HG03045 (cell line): ENCODE data around the gene ATP6V1G2.
"Not testable (repeated sequence)": the region's sequence is repeated elsewhere in the genome, so short reads cannot be mapped to it uniquely, and the experiment has no call there.

Source experiments
- ATAC-seq: cut with Tn5 transposase; IDR thresholded peaks from one replicate; pipeline ENCODE4 v1.9.1; 2021; ENCODE audit warnings: mild to moderate bottlenecking, moderate library complexity; ENCODE audit not compliant: unreplicated experiment

Gene ATP6V1G2

DNA sequence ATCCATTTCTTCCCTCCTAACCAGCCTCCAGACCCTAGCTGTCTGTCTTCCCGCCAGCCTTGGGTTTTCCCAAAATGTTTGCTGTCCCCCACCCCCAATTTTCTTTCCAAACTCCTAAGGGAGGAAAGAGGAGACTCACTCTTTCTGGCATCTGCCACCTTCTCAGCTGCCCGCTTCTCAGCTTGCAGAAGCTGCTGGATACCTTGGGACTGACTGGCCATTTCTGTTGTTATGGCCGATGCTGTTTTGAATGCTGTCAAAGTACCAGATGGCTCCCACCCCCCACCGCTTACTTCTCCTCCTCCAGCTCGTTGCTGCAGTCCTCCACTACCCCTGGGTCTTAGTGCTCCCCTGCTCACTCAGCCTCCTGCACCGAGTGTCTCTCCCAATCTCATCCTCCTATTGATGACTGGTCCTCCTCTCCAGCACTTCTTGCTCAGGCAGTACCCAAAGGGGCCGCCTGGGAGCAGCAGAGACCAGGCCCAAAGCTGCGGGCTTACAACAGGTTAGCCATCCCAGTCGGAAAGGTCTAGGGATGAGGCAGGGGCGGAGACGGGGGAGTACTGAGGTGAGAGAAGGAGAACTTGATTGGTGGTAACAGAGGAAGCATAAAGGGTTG lies at the start of gene ATP6V1G2:
Gene ATP6V1G2, minus strand, starts transcription at position 270 of the 619 bp plus-strand sequence. Its CDS starts 49 bp downstream, at position 221.
- ATAC-seq: peak; percentile 39

- ATAC-seq: no peak
Observed at GRCh38 chr6:31592396-31592771, 46.0 kb upstream of the ATP6V1G2 start.

DNA sequence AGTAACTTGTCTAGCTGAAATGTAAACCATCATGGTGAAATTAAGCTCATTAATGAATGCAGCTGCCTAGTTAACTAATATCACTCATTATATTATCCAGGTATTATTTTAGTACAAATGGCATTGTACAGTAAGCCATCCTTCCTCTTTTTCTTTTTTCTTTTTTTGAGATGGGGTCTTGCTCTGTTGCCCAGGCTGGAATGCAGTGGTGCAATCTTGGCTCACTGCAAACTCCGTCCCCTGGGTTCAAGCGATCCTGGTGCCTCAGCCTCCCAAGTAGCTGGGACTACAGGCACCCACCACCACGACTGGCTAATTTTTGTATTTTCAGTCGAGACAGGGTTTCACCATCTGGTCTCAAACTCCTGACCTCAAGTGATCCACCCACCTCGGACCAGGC lies 44.3 kb upstream of the ATP6V1G2 start:
- ATAC-seq: not testable (repeated sequence)

DNA sequence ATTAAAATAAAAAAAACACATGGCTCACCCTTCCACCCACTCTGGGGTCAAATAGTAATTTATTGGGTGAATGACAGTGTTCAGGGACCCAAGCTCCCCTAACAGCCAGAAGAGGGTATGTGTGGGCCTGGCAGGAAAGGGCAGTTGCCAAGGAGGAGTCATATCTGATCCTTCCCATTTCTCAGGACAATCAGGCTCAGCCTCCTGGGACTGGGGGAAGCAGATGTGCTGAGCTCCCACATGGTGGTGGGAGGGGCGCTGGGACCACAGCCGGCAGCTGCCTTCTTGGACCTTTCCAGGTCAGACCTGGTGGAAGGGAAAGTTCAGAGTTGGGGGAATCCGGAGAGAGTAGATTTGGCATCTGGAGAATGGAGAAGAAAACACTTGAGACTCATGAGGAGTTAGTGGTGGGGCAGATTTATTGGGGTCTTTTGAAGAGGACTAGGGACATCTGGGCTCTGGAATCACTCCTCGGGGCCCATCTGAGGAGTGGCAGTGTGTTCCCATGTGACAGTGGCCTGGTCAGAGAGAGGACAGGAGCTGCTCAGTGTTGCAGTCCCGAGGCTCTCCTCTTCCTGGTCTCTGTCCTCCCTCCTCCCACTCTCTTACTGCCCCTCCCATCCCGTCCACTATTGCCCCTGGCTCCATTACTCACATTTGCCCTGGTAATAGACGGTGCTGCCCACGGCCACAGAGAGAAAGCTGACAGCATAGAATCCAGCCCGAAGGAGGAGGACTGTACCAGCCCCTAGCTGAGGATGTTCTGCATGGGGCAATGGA lies 42.7 kb upstream of the ATP6V1G2 start:
- no peak for ATAC-seq

- ATAC-seq: no peak
Observed at GRCh38 chr6:31587791-31588777, 41.7 kb upstream of the ATP6V1G2 start.

- no peak for ATAC-seq
Observed at GRCh38 chr6:31586599-31587281, 40.3 kb upstream of the ATP6V1G2 start.

- ATAC-seq: no peak
Observed at GRCh38 chr6:31586008-31586407, 39.6 kb upstream of the ATP6V1G2 start, which contains the start of gene LST1. Gene LST1 (plus strand): TSS chr6:31586277. CDS start chr6:31587300, 1,023 bp downstream.

DNA sequence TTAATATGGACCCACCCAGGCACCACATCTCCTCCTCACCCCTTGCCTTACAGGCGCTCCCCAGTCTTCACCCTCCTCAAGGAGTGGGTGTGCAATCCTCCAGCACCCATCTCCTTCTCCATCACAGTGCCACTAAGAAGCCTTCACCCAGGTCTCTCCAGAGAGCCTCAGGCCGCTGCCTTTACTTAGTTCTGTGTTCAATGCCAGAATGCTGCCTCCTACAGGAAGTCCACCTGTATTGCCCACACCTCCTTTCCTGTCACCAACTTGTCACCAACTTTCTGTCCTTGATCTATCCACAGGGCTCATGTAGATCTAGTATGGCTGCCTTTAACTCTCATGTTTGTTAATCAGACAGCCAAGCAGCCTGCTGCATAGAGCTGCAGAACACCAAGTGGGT lies 39.1 kb upstream of the ATP6V1G2 start:
- ATAC-seq: no peak

- ATAC-seq: no peak
Observed at GRCh38 chr6:31582230-31582643, 35.8 kb upstream of the ATP6V1G2 start, which contains the start of gene LTB. Gene LTB (minus strand): TSS chr6:31582424. CDS start chr6:31582417, 7 bp downstream.

DNA sequence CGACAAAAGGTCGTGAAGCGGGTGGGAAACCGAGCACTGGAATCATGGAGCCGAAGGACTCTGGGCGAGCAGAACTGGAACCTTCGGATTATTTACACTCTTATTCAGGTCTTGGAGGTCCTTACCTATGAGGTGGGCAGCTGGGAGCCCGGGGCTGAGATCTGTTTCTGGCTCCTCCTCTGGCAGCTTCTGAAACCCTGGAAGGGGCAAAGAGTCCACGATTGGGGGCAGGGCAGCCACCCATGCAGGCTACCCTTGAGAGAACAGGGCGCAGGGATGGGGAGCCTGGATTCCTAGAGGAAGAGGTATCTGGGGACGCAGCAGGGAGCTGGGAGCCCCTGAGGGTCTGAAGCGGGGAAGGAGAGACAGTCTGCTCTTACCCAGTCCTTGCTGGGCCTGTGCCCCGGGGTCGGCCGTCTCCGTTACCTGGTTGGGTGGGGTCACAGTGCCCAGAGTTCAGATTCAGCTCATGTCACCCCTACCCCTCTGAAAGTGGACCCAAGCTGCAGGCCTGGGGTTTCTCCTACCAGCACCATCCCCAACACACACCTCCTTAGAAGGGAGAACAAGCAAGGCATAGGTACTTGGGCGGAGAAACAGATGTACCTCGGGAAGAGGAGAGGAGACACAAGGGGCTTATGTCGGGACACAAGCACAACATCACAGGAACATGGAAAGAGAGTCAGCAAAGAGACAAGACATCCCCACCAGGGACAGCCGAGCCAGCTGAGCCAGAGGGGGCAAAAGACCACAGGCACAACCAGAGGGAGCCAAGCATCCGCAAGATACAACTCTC lies 35.2 kb upstream of the ATP6V1G2 start:
- no peak for ATAC-seq

DNA sequence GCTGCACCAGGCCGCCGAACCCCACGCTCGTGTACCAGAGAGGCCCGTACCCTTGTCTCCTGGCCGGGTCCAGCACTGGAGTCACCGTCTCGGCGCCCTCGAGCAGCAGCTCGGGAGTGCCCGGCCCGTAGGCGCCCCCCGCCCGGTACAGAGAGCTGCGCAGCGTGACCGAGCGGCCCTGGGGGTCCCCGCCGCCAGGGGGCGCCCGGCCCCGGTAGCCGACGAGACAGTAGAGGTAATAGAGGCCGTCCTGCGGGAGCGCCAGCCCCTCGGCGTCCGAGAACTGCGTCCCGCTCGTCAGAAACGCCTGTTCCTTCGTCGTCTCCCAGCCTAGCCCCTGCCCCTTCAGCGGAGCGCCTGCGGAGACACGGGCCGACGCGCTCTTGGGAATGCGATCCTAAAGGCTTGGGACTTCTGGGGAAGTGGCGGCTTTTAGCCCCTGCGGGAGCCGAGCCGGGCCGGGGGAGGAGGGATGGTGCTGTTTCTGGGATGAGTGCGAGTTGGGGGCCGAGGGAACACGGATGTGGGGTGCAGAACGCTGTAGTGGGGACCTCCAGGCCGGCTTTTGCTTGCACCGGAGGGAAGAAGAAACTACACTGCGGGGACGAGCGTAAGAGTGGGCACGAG lies 34.5 kb upstream of the ATP6V1G2 start:
- peak; percentile 48 for ATAC-seq

- ATAC-seq: no peak
Observed at GRCh38 chr6:31580438-31580740, 34.0 kb upstream of the ATP6V1G2 start.

DNA sequence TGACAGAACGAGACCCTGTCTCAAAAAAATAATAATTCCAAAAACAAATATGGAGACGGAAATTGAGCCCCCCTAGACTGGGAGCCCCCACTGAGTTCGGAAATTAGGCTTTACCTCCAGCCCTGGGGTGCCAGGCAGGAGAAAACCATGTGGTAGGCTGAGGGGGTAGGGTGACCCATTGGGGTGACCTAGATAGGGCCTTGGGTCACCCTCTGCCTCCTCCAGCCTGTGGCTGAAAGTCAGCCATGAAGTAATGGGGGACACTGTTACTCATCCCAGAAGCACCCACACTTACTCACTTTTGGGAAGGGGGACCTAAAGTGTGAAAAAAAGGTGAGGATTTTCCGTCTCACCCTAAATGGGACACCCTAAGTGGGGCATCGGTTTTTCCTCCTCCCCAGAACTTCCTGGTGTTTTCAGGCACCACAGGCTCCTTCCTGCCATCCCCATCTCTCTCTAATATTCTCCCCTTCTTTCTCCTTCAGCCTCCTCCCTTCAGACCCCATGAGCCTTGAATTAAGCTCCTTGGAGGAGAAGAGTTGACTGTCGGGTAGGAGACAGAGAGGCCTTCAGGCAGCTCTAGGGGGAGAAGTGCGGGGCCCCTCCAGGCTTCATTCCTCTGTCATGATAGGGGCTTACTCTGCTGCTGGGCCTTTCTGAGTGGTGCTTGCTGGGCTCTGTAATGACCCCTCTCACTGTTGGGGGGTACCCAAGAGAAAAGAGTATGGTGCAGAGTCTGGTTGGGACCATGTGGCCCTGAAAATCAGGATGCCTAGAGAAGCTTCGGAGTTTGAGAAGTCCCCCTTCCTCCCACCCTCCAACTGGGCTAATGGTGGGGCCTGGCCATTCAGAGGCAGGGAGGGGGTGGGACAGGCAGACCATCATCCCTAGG lies 33.4 kb upstream of the ATP6V1G2 start:
- ATAC-seq: no peak

DNA sequence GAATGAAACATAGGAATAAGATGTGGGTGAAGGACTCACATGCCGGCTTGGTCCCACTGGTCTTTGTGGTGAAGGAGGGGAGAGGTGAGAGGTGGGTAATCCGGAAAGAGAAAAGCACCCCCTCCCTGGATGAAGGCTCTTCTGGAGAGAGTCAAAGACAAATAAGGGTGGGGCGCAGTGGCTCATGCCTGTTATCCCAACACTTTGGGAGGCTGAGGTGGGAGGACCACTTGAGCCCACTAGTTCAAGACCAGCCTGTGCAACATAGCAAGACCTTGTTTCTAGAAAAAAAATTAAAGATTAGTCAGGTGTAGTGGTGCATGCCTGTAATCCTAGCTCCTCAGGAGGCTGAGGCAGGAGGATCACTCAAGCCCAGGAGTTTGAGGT lies 32.7 kb upstream of the ATP6V1G2 start:
- no peak for ATAC-seq

- ATAC-seq: no peak
Observed at GRCh38 chr6:31578184-31579118, 32.0 kb upstream of the ATP6V1G2 start.

DNA sequence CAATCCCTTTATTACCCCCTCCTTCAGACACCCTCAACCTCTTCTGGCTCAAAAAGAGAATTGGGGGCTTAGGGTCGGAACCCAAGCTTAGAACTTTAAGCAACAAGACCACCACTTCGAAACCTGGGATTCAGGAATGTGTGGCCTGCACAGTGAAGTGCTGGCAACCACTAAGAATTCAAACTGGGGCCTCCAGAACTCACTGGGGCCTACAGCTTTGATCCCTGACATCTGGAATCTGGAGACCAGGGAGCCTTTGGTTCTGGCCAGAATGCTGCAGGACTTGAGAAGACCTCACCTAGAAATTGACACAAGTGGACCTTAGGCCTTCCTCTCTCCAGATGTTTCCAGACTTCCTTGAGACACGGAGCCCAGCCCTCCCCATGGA lies 31.2 kb upstream of the ATP6V1G2 start:
- no peak for ATAC-seq

GRCh38 chr6:31576897-31577578 lies 30.6 kb upstream of the ATP6V1G2 start:
- no peak for ATAC-seq
